ENCODE results near the gene CACNA1B.

CACNA1B gene

GRCh38 chr9:138053321-138053868 lies 175.8 kb downstream of the CACNA1B start:
- no peak for DNase-seq (ENCODE audit: low read depth)

DNA sequence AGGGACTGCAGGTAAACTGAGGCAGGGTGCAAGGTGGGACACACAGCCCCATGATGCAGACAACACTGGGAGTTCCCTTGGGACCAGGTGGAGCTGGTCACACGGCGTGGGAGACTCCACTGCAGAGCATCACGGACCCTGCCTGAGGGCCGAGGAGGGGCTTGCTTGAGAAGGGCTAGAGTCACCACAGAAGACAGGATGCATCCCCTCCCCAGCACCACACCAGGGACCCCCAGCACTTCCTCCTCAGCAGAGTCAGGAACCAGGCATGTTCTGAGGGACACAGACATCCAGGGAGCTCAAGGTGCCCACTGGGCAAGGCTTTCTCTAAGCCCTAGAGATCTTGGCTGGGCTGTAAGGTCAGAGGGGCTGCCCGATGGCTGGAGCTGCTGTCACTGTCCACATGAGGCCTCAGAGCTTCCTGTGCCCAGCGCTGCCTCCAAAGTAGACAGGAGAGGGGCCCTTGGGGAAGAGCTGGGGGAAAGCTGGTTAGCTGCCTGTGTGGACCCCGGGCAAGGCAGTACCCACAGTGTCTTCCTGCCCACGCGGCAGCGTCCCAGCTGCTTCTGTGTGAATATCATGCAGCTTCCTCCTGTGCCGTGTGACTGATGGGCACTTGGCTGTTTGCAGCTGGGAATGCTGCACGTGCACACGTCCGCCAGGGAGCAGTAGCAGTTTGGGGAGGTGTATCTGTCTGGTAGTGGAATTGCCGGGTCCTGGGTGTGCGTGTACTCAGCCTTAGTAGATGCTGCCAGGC lies 176.6 kb downstream of the CACNA1B start:
- no peak for DNase-seq (ENCODE audit: low read depth)

DNA sequence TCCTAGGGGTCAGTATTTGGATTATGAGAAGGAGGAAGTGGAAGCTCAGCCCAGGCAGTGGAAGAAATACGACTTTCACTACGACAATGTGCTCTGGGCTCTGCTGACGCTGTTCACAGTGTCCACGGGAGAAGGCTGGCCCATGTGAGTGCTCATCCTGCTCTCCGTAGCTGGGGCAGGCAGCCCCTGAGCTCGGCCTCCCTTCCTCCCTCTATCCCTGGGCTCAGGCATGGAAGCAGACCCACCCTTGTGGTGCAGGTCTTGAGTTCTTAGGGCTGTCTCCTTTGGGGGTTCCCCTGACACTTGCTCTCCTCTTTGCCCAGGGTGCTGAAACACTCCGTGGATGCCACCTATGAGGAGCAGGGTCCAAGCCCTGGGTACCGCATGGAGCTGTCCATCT lies 180.1 kb downstream of the CACNA1B start:
- no peak for DNase-seq (ENCODE audit: low read depth)

GRCh38 chr9:138058181-138058580 lies 180.6 kb downstream of the CACNA1B start:
- DNase-seq (ENCODE audit: low read depth) = no peak

DNA sequence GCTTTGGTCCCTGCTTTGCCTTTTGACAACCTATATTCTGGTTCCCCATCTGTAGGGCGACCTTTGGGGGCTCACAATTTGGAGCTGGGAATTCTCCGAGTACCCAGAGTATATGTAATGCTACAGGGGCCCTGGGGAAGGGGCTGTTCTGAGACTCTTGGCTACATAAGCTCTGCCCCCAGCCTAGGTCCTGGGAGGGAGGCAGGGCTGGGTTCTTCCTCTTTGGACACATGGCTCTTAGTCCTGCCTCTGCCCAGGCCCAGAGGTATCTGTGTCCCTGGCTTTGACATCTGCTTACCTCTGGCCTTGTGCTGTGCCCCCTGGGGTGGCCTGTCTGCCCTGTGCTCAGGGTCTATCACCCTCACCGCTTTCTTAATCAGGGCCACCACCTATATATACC lies 181.6 kb downstream of the CACNA1B start:
- DNase-seq (ENCODE audit: low read depth) = no peak

DNA sequence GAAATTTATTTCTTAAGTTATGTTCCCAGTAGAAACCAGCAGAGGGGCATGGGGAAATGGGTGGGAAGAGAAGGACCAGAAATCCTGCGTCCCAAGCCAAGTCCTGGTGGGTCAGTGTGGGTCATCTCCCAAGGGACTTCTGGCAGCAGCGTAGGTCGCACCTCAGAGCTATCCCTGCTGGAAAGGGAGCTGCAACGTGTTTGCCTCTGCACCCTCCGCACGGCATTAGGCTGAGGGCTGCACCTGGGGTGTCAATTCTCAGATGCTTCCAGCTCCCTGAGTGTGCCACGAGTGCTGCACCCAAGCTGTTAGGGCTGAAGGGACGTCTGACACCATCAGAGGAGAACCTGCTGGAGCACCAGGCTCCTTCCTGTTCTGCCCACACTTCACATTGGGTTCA lies 182.8 kb downstream of the CACNA1B start:
- no peak for DNase-seq (ENCODE audit: low read depth)

GRCh38 chr9:138060881-138061280 lies 183.3 kb downstream of the CACNA1B start:
- no peak for DNase-seq (ENCODE audit: low read depth)

GRCh38 chr9:138061631-138062030 lies 184.0 kb downstream of the CACNA1B start:
- no peak for DNase-seq (ENCODE audit: low read depth)

- no peak for DNase-seq (ENCODE audit: low read depth)
Measured at GRCh38 chr9:138062196-138062595, 184.6 kb downstream of the CACNA1B start.

DNA sequence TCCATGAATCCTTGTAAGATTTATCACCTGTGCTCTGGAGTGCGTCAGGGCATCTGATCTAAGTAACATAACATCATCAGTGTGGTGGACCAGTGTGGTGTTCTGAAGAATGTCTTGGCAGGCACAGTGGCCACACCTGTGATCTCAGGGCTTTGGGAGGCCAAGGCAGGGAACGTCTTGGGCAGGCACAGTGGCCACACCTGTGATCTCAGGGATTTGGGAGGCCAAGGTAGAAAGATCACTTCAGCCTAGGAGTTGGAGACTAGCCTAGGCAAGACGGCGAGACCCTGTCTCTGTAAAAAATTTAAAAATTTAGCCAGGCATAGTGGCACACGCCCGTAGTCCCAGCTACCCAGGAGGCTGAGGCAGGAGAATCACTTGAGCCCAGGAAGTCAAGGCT lies 185.5 kb downstream of the CACNA1B start:
- DNase-seq (ENCODE audit: low read depth) = no peak

GRCh38 chr9:138063785-138064184 lies 186.2 kb downstream of the CACNA1B start:
- no peak for DNase-seq (ENCODE audit: low read depth)

GRCh38 chr9:138064547-138064946 lies 187.0 kb downstream of the CACNA1B start:
- DNase-seq (ENCODE audit: low read depth) = no peak

- no peak for DNase-seq (ENCODE audit: low read depth)
Measured at GRCh38 chr9:138065287-138065686, 187.7 kb downstream of the CACNA1B start.

DNA sequence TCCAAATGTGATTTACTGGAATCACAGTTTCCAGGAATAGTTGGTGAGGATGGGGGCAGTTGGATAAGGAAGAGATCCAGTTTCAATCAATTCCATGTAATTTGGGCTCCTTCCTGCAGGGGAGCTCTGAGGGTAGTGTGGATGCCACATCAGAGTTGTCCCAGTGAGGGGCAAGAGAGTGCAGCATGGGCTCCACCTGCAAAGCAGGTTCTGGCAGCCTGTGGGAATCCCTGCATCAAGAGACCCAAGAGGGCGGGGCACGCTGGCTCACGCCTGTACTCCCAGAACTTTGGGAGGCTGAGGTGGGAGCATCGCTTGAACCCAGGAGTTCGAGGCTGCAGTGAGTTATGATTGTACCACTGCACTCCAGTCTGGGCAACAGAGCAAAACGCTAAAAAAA lies 188.5 kb downstream of the CACNA1B start:
- DNase-seq (ENCODE audit: low read depth) = no peak

DNA sequence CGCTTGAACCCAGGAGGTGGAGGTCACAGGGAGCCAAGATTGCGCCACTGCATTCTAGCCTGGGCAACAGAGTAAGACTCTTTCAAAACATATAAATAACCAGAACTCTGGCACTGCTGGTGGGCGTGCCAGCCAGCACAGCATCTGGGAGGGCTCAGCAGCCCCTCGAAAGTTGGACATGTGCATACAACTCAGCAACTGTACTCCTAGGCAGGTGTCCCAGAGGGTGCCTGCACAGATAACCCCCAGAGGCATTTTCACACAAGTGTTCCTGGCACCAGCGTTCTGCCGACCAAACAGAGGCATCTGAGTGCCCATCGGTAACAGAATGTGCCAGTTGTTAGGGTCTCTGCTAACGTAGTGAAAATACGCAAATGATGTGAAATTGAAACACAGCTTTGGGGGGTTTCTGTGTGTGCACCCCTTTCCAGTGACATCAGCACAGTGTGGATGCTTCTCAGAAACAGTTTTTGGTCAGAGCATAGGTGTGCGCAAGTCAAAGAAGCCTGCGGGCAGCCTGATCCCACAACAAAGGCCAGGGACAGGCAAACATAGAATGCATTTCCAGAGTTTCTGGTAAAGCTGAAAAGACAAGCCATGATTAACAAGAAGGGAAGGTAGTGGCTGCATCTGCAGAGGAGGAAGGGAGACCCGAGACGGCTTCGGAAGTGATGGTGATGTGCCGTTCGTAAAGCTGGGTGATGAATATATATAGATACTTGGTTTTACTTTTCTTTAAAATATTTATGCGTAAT lies 190.2 kb downstream of the CACNA1B start:
- DNase-seq (ENCODE audit: low read depth) = no peak

DNA sequence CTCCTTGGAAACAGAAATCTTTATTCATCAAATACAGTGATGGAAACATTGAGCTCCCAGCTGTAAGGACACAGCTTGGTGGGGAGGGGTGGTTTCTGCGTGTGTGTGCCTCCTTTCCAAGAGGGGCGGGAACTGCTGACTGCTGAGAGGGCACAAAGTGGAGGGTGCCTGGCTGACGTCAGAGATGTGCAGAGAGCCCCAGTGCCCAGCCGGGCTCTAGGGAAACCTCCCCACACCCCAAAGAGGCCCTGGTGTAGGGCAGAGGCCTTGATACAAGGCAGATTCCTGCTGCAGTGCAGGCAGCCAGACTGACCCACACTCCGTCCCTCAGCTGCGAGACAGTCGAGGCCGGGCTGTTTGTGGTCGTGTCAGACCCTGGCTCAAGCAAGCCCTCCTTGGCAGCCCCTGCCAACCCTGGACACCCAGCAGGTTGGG lies 191.0 kb downstream of the CACNA1B start:
- no peak for DNase-seq (ENCODE audit: low read depth)

GRCh38 chr9:138069731-138070456 lies 192.3 kb downstream of the CACNA1B start:
- no peak for DNase-seq (ENCODE audit: low read depth)

DNA sequence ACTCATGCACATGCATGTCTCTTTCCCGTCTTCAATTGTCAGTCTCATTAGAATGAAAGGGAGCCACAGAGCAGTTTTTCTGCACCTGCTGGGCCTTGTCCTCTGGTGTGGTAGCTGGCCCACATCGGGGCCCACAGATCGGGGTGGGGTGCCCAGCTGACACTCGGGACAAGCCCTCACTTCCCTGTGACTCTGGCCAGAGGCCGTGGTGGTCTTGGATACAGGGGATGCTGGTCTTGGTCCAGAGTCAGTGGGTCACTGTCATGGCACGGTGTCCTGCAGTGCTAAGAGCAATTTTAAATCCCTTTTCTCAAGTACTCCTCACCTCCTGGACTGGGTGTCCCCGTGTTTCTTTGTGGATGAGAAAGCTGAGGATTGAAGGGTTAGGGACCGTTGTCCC lies 193.2 kb downstream of the CACNA1B start:
- DNase-seq (ENCODE audit: low read depth) = no peak

DNA sequence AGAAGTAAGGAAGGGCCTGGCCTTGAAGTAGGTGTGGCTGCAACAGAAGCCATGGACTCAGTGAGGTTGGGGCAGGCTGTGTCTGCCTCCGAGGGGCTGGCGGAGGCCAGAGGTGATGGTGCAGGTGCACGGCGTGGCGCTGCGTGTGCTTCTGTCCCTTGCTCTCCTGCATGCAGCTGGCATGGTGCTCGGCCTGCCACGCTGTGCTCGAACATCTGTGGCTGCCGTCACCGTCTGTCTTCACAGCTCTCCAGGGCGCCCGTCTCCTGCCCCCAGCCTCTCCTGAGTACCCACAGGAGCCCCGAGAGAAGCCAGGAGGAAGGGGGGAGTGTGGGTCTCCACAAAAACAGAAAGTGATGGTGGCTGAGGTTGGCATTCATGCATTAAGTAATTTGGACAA lies 193.7 kb downstream of the CACNA1B start:
- DNase-seq (ENCODE audit: low read depth) = no peak

DNA sequence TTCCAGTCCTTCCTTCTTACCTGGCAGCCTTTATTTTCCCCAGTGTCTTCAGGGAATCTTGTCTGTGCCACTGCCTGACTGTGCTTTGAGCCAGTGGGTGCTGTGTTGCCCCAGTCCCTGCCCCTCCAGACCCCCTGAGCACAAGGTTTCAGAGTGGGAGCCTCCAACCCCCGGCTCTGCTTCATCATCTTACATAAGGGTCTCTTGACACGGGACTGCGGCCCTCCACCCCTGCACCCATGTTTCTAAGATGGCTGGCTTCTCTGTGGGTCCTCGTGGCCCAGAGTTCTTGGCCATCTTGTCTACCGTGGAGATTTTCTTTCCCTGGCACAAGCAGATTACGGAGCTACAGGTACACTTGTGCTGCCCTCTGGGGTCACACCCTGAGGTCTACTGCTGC lies 194.1 kb downstream of the CACNA1B start:
- no peak for DNase-seq (ENCODE audit: low read depth)

GRCh38 chr9:138072161-138072842 lies 194.7 kb downstream of the CACNA1B start:
- no peak for DNase-seq (ENCODE audit: low read depth)

DNA sequence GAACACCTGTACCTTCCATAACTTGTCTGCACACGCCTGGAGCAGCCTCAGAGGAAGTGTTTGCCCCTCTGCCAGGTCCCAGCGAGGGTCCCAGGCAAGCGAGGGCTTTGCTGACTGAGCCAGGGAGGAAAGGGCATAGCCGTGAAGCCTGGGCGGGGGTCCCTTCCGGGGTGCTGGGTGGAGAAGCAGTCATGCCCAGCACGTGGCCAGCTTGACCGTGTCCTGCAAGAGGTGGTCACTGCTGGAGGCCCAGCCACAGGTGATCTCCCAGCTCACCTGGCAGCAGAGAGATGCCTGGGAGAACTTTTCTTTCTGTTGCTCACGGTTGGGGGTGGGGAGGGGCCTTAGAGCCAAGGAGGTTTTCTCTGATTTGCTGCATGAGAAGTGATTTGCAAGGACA lies 195.3 kb downstream of the CACNA1B start:
- DNase-seq (ENCODE audit: low read depth) = no peak
